NCI-H1417 treated with DMSO at 0.1 percent for 48 hours (cell line): ENCODE results near the gene DDX19B.
"Not testable (repeated sequence)": the region's sequence is repeated elsewhere in the genome, so short reads cannot be mapped to it uniquely, and the experiment has no call there.

Source experiments
- DNase-seq: peaks from one replicate; lab custom pipeline; 2025; lab: John Stamatoyannopoulos, UW

Gene DDX19B

DNA sequence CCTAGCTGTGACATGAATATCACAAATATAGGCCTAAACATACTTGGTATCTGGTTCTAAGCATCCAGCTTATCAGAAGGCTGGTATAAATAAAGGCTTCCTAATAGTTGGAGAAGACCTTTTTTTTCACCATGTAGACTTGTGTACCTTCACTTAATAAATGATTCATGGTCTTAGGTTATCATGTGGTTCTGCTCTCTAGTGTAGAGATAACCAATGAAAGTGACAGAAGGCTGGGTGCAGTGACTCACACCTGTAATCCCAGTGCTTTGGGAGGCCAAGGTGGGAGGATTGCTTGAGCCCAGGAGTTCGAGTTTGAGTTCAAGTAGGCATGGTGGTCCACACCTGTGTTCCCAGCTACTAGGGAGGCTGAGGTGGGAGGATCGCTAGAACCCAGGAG lies 50.8 kb downstream of the DDX19B start:
- no peak for DNase-seq

GRCh38 chr16:70359552-70359951 lies 60.6 kb downstream of the DDX19B start:
- no peak for DNase-seq

GRCh38 chr16:70364399-70364798 lies 65.4 kb downstream of the DDX19B start:
- no peak for DNase-seq

DNA sequence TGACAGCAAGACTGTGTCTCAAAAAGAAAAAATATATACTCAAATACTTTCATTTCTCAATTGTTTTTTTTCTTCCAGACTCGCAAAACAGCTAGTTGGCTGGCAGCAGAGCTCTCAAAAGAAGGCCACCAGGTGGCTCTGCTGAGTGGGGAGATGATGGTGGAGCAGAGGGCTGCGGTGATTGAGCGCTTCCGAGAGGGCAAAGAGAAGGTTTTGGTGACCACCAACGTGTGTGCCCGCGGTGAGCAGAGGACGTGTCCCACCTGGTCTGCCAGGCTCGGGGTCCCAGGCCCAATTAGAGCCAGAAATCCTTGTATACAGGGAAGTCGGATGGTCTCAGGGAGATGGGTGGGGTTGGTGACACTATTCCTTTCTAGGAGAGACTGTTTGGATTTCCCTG lies 71.2 kb downstream of the DDX19B start:
- not testable (repeated sequence) for DNase-seq

DNA sequence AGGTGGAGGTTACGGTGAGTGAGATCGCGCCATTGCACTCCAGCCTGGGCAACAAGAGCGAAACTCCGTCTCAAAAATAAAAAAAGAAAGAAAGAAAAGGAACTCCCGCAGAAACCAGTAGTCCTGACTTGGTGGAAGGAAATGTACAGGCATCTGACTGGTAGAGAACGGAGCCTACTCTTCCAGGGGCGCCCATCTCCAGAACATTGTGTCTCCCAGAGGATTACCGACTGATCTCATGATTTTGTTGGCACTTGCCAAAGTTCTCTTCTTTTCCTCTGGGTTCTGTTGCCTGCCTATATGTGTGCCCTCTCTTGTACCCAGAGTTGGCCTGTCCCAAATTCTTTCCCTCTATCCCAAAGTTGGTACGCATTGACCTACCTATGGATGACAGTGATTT lies 71.9 kb downstream of the DDX19B start:
- no peak for DNase-seq

DNA sequence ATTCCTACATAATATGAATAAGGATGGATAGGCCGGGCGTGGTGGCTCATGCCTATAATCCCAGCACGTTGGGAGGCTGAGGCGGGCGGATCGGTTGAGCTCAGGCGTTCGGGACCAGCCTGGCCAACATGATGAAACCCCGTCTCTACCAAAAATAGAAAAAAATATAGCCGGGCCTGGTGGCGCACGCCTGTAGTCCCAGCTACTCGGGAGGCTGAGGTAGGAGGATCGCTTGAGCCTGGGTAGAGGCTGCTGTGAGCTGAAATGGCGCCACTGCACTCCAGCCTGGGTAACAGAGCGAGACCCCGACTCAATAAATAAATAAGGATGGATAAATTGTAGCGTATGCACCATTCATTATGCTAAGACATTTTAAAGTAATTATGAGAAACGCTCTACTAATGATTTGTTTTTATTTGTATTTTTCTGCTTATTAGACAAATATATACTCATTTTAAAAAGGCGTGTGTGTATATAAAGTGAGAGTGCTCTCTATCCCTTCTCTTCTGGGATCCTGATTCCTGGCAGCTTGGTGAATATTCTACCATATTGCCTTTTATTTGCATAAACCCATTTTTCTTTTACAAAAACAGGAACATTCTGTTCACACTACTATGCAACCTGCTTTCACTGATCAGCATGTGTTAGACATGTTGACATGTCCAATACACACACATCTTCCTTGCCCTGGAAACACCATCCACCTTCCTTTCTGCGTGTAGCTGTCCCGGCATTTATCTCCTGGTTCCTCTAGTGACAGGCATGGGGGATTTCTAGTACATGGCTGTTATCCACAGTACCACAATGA lies 74.1 kb downstream of the DDX19B start:
- DNase-seq: no peak

DNA sequence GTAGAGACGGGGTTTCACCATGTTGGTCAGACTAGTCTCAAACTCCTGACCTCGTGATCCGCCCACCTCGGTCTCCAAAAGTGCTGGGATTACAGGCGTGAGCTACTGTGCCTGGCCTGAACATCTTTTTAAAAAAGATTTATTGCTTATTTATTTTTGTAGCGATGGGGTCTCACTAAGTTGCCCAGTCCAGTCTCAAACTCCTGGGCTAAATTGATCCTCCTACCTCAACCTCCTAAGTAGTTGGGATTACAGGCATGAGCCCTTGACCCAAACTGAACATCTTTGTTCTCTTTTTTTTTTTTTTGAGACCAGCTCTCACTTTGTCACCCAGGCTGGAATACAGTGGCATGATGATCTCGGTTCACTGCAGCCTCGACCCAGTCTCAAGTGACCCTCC lies 75.2 kb downstream of the DDX19B start:
- DNase-seq: no peak

DNA sequence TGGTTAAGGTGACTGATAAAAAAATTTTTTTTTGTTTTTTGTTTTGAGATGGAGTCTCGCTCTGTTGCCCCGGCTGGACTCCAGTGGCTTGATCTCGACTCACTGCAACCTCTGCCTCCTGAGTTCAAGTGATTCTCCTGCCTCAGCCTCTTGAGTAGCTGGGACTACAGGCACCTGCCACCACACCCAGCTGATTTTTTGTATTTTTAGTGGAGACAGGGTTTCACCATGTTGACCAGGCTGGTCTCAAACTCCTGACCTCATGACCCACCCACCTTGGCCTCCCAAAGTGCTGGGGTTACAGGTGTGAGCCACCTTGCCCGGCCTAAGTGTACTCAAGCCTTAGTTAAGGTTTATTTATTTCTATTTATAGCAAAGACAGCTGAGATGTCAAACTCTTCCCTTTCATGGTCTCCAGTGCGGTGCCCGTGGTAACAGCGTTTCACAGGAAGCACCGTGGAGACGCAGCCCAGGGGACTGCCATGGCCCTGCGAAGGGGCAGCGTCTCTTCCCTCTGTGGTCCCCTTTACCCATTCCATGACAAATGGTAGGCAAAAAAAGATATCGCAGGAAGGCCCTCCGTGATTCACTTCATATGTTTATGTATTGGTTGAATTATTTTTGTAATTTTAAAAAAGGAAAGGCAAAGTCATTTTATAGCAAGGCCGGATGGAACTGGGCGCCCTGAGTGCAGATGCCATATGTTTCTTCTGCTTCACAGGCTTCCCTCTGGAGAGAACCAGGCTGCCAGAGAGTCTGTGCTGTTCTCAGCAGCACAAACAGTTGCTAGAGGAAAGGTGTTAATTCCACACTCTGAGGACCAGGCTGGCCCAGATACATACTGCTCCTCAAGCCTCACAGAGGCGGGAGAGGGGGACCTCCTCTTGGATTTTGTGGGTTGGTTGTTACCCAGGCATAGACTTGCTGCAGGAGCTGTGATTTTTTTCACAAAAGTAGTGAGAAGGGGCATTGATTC lies 76.9 kb downstream of the DDX19B start:
- no peak for DNase-seq

DNA sequence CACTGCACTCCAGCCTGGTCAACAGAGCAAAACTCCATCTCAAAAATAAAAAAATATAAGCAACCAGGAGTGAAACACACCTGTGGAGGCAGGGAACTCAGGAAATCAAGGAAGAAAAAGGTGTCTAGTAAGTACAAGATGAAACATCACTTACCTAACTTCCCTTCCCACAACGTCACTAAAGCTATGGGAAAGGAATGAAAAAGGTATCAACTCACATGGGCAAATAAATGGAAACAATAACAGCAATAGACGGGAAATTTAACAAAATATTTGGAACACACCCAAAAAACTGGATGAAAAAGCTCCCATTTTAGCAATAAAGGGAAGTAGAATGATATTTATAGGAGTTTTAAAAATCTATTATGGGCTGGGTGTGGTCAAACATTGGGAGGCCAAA lies 78.8 kb downstream of the DDX19B start:
- DNase-seq: no peak

GRCh38 chr16:70378869-70379493 lies 80.0 kb downstream of the DDX19B start:
- no peak for DNase-seq

DNA sequence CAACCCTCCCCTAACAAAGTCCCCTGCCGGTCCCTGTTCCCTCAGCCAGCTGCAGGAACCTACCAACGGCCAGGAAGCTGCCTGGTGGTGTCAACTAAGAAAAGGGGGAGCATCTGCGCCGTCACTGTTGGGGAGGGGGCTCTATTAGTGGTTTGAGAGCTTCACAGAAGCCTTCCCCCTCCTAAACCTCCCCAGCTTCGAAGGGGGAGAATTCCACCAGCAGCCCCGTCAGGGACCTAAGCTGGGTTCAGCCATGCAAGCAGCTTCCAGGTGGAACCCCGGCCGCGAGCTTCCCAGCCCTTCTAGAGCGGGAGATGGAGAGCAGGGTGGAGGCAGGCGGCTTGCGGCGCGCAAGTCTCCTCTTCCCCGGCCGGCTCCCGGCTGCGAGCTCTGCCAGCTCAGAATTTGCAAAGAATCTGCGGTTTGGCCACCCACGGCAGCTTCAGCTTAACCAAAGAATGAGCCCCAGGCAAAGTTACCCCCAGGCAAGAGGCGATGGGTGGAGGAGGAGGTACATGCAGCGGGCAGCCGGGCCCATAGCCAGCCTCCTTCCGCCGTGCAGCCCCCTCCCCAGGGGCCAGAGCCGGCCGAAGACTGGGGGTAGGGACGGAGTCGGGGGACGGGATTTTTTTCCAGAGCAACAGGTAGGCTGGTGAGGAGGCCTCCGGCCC lies 81.4 kb downstream of the DDX19B start:
- no peak for DNase-seq

GRCh38 chr16:70380919-70381603 lies 82.1 kb downstream of the DDX19B start:
- DNase-seq: peak; percentile 94

GRCh38 chr16:70381604-70382342 lies 82.8 kb downstream of the DDX19B start:
- DNase-seq: no peak

- DNase-seq: no peak
Observed at GRCh38 chr16:70383421-70383960, 84.5 kb downstream of the DDX19B start.
